ENCODE data around the gene KCNJ12. TPM values are rescaled to one million over a fixed set of nuclear protein-coding genes. Genes with fewer than 3 reads are reported as not detected.

KCNJ12 gene
- total RNA-seq, 6 donors from 2014 or later, result 1.2 to 3.8 (median 2.0) TPM

DNA sequence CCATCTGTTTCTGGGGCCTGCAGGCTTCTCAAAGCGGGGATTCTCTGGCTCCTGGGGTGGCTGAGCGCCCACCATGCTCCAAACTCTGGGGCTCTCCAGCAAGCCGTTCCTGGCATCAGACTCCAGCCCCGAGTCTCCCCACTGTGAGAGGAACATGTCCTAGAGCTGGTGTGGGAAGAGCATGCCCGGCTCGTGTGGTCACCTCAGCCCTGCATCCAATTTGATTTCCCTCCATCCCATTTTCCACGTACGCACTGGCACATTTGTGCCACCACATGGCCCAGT lies 23.2 kb upstream of the KCNJ12 start:
- peak in 1 of 2 donors; percentile 10 for DNase-seq
- H3K9me3 ChIP-seq, result no peaks in the 10 kb centered on the region
- H3K27ac ChIP-seq, result no peak overlapping the region
- H3K27me3 ChIP-seq, result no peaks in the 10 kb centered on the region
- no peaks in the 10 kb centered on the region for H3K36me3 ChIP-seq
- H3K4me3 ChIP-seq, result no peak overlapping the region
- no peak for ATAC-seq (ENCODE audit: low FRiP score in 2 of 2)
- H3K4me1 ChIP-seq, result no peaks in the 10 kb centered on the region
- TF ChIP-seq EP300 (IDR thresholded peaks at IDR 0.05) (no peak), CTCF (IDR thresholded peaks at IDR 0.05) (no peak), POLR2AphosphoS5 (IDR thresholded peaks at IDR 0.05) (no peak), POLR2A (IDR thresholded peaks at IDR 0.05) (no peak)
- WGBS, 2 donors, result 83 to 88% methylated on average over 8 of the region's 8 CpGs

GRCh38 chr17:21353326-21354010 lies 22.7 kb upstream of the KCNJ12 start:
- no peaks in the 10 kb centered on the region for H3K27me3 ChIP-seq
- no peaks in the 10 kb centered on the region for H3K9me3 ChIP-seq
- no peak for DNase-seq
- no peak overlapping the region for H3K27ac ChIP-seq
- TF ChIP-seq CTCF (IDR thresholded peaks at IDR 0.05) (no peak), EP300 (IDR thresholded peaks at IDR 0.05) (no peak), POLR2AphosphoS5 (IDR thresholded peaks at IDR 0.05) (no peak), POLR2A (IDR thresholded peaks at IDR 0.05) (no peak)
- H3K36me3 ChIP-seq, result no peaks in the 10 kb centered on the region
- H3K4me3 ChIP-seq, result no peak overlapping the region
- peaks cover 0 to 4% (median 0%) of the 10 kb centered on the region in 4 donors for H3K4me1 ChIP-seq
- WGBS, 2 donors, result 69 to 74% methylated on average over 13 of the region's 13 CpGs
- ATAC-seq (ENCODE audit: low FRiP score in 2 of 2), result peak in 1 of 2 donors; percentile 34

DNA sequence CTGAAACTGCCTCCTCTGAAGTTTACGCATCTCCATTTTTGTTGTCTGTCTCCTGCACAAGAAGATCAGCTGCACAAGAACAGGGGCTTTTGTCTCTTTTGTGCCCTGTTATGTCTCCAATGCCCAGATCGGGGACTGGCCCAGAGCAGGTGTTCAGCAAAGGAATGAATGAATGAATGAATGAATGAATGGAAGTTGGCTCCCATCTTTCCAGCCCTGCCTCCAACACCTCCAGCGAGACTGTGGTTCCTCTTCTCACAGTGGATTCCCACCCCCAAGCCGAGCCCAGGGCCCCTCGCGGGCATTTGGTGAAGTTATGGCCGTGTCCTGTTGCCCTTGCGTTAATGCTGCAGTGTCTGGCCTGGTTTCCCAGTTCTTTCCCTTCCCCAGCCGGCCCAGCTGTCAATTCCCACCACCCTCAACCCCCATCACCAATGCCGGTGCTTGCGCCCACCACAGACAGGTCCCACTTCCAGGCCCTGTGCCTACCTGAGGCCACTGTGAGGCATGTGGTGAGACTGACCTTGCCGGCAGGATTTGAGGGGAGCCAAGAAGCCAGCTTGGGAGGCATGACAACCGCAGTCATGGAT lies 21.3 kb upstream of the KCNJ12 start:
- H3K9me3 ChIP-seq, result no peaks in the 10 kb centered on the region
- DNase-seq (peak in 1 of 2 donors; percentile 59), ATAC-seq (ENCODE audit: low FRiP score in 2 of 2) (no peak)
- H3K36me3 ChIP-seq, result no peaks in the 10 kb centered on the region
- H3K27ac ChIP-seq, result no peak overlapping the region
- TF ChIP-seq CTCF (IDR thresholded peaks at IDR 0.05) (no peak), POLR2AphosphoS5 (IDR thresholded peaks at IDR 0.05) (no peak), POLR2A (IDR thresholded peaks at IDR 0.05) (no peak), EP300 (IDR thresholded peaks at IDR 0.05) (no peak)
- H3K27me3 ChIP-seq, result no peaks in the 10 kb centered on the region
- H3K4me3 ChIP-seq, result no peak overlapping the region
- H3K4me1 ChIP-seq, result peaks cover 4 to 14% (median 8%) of the 10 kb centered on the region in 4 donors
- 86 to 94% methylated on average over 13 of the region's 13 CpGs for WGBS, 2 donors

DNA sequence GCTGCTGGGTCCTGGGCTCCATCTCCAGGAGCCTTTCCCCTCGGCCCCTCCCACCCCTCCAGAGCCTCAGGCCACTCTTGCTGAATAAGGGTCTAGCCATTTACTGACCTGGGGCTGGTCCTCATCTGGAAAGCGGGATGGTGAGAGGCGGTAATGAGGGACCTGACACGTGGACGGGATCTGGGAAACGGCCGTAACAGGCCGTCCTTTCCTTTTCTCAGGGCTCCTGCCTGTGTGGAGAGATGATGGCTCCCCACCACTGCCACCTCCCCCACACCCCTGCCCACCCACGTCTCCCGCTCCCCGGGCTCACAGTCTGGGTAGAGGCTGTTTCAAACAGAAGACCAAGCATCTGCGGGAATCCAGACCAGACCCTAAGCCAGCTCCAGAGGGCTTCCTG lies 20.6 kb upstream of the KCNJ12 start:
- Histone ChIP-seq H3K4me1 (peaks cover 5 to 14% (median 8%) of the 10 kb centered on the region in 4 donors), H3K36me3 (no peaks in the 10 kb centered on the region), H3K9me3 (no peaks in the 10 kb centered on the region), H3K27me3 (no peaks in the 10 kb centered on the region), H3K27ac (no peak overlapping the region), H3K4me3 (no peak overlapping the region)
- DNase-seq (no peak), ATAC-seq (ENCODE audit: low FRiP score in 2 of 2) (no peak)
- WGBS, 2 donors, result 80 to 100% methylated on average over 4 to 12 of the region's 12 CpGs
- TF ChIP-seq EP300 (IDR thresholded peaks at IDR 0.05) (no peak), CTCF (IDR thresholded peaks at IDR 0.05) (no peak), POLR2A (IDR thresholded peaks at IDR 0.05) (no peak), POLR2AphosphoS5 (IDR thresholded peaks at IDR 0.05) (no peak)
